ENCODE results near the gene PNPLA7. TPM values are rescaled to one million over a fixed set of nuclear protein-coding genes. Genes with fewer than 3 reads are reported as not detected.

The PNPLA7 gene
- total and polyA plus RNA-seq, 2 of the 4 experiments (the other 2 are of a cell fraction) = under 0.01 to 0.89 TPM

DNA sequence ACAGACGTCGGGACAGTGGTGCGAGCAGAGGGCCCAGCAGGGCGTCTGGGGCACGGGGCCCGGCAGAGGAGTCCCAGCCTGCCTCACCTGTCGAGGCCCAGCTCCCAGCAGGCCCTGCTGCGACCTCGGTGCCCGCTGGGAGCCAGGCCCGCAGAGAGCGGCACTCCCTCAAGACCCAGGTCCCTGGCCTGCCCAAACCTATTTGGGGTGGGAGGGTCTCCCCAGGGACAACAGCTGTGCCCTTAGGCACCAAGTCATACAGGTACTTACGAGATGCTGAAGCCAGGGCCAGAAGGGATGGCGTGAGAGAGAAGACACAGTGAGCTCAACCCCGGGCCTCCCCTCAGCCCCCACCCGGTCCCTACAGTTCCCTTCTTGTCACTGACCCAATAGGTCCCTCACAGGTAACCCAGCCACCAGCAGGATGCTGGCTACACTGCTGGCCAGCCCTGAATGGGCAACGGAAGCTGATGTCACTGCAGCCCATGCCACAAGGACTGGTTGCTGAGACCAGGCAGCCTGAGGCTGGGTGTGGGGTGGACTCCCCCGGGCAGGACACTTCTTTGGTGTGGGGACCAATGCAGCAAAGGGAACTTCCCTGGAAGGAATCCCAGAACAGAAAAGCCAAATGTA is 94.7 kb downstream of the PNPLA7 start (continued):
- no peak for TF ChIP-seq MAZ (IDR thresholded peaks at IDR 0.05; ENCODE audit: borderline replicate concordance, low read depth, low read length)
- TF ChIP-seq FOS (IDR thresholded peaks at IDR 0.05; ENCODE audit: low read depth, low read length) = no peak
- no peak for TF ChIP-seq RFX5 (IDR thresholded peaks at IDR 0.05; ENCODE audit: low read depth, low read length)

DNA sequence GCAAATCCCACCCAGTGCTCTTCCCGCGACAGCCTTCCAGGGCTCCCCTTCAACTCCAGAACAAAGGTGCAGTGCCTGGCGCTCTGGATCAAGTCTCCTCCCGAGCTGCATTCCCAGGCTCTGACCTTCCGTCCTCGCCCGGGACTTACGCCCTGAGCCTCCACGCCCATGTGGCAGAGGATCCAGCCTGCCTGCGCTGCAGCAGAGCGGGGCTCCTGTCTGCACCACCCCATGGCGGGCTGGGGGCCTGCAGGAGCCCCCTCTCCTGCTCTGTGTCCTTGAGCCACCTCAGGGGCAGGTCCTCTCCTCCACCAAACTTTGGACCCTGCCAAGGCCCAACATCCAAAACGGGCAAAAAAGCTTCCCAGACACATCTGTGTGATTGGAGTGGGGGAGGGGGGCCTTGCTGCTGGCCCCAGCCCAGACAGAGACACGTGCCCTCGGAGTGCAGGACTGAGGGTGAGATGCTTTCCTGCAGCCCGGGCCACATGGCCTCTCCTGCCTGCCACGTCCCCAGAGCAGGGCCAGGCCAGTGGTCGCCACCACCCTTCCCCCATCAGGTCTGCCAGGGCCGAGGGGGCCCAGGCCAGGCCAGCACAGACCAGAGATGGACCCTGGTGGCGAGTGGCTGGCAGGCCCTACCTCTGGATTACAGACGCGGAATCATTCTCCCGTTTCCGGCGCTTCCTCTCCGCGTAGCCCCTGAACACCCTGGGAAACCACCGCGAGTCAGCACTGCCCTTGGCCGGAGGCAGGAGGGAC is 95.4 kb downstream of the PNPLA7 start:
- CTCF ChIA-PET = no interaction called here
- H2AK9ac ChIP-seq (replicated peaks; ENCODE audit: low read depth, low read length, poor library complexity) = peak overlapping the region; percentile 70
- no peak overlapping the region for H3K56ac ChIP-seq (ENCODE audit: extremely low read depth, insufficient read depth, low read length)
- TF ChIP-seq MXI1 (IDR thresholded peaks at IDR 0.05; ENCODE audit: borderline replicate concordance, low read depth, low read length) (no peak), RFX5 (IDR thresholded peaks at IDR 0.05; ENCODE audit: low read depth, low read length) (no peak), RCOR1 (IDR thresholded peaks at IDR 0.05; ENCODE audit: insufficient replicate concordance, low read length) (no peak), MAZ (IDR thresholded peaks at IDR 0.05; ENCODE audit: borderline replicate concordance, low read depth, low read length) (no peak)
- TF ChIP-seq, protein P1, sequence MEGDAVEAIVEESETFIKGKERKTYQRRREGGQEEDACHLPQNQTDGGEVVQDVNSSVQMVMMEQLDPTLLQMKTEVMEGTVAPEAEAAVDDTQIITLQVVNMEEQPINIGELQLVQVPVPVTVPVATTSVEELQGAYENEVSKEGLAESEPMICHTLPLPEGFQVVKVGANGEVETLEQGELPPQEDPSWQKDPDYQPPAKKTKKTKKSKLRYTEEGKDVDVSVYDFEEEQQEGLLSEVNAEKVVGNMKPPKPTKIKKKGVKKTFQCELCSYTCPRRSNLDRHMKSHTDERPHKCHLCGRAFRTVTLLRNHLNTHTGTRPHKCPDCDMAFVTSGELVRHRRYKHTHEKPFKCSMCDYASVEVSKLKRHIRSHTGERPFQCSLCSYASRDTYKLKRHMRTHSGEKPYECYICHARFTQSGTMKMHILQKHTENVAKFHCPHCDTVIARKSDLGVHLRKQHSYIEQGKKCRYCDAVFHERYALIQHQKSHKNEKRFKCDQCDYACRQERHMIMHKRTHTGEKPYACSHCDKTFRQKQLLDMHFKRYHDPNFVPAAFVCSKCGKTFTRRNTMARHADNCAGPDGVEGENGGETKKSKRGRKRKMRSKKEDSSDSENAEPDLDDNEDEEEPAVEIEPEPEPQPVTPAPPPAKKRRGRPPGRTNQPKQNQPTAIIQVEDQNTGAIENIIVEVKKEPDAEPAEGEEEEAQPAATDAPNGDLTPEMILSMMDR (conservative IDR thresholded peaks at IDR 0.05; ENCODE audit: low read depth, low read length) = no peak
- TF ChIP-seq, protein P2, sequence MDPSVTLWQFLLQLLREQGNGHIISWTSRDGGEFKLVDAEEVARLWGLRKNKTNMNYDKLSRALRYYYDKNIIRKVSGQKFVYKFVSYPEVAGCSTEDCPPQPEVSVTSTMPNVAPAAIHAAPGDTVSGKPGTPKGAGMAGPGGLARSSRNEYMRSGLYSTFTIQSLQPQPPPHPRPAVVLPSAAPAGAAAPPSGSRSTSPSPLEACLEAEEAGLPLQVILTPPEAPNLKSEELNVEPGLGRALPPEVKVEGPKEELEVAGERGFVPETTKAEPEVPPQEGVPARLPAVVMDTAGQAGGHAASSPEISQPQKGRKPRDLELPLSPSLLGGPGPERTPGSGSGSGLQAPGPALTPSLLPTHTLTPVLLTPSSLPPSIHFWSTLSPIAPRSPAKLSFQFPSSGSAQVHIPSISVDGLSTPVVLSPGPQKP (IDR thresholded peaks at IDR 0.05; ENCODE audit: borderline replicate concordance, low read depth, low read length) = no peak
- TF ChIP-seq, protein P3, sequence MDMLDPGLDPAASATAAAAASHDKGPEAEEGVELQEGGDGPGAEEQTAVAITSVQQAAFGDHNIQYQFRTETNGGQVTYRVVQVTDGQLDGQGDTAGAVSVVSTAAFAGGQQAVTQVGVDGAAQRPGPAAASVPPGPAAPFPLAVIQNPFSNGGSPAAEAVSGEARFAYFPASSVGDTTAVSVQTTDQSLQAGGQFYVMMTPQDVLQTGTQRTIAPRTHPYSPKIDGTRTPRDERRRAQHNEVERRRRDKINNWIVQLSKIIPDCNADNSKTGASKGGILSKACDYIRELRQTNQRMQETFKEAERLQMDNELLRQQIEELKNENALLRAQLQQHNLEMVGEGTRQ (IDR thresholded peaks at IDR 0.05; ENCODE audit: low read depth, low read length) = peak; percentile 17; the same call in 1 of the 2 replicates
- H4K8ac ChIP-seq (ENCODE audit: low read depth in 2 of 2, low read length in 2 of 2) = peak overlapping the region in 1 of 2 experiments; percentile 2; a peak in 1 of 4 replicates
- H3K9me3 ChIP-seq (ENCODE audit: control insufficient read depth, insufficient read depth, low read length) = no peaks in the 10 kb centered on the region
- H3K36me3 ChIP-seq (ENCODE audit: control insufficient read depth, insufficient read depth, low read length) = peaks cover 35% of the 10 kb centered on the region
- no peak overlapping the region for H2BK15ac ChIP-seq (ENCODE audit: low read depth, low read length)
- 82% methylated on average over 12 of the region's 30 CpGs; no CpG with 5 or more reads in 1 of the 2 experiments for WGBS, 2 experiments (ENCODE audit: extremely low coverage in 2 of 2, insufficient read length in 1 of 2)
- no peak overlapping the region for H3K27ac ChIP-seq (ENCODE audit: insufficient read depth, low read length)
- H3K14ac ChIP-seq (replicated peaks; ENCODE audit: low read depth, low read length) = no peak overlapping the region
- intact Hi-C loops (cut with micrococcal nuclease) (no loop called here), in situ Hi-C loops (cut with MboI; ENCODE audit: low sequenced_read_pairs) (no loop called here), dilution Hi-C loops (cut with HindIII; ENCODE audit: low sequenced_read_pairs, unreplicated experiment) (no loop called here)
- H2AFZ ChIP-seq (replicated peaks; ENCODE audit: low read length, poor library complexity) = peak overlapping the region; percentile 63
- H3K79me1 ChIP-seq (ENCODE audit: low read depth in 1 of 2, low read length in 2 of 2) = peaks cover 6 to 42% of the 10 kb centered on the region in 2 experiments; a peak in 3 of 4 replicates
- H2BK5ac ChIP-seq (ENCODE audit: low read depth, low read length, poor library complexity, severe bottlenecking) = no peak overlapping the region
- no peak overlapping the region for H2BK120ac ChIP-seq (ENCODE audit: low read depth, low read length)
- ATAC-seq (ENCODE audit: low read depth) (no peak), DNase-seq (no peak)
- no TSS peak for BruUV-seq (replicated peaks)
- H3K4ac ChIP-seq (ENCODE audit: low read depth, low read length) = no peak overlapping the region
- H3K4me1 ChIP-seq (ENCODE audit: control insufficient read depth, insufficient read depth, low read length) = peaks cover 24% of the 10 kb centered on the region
- no peak overlapping the region for H3K23ac ChIP-seq (ENCODE audit: low read depth, low read length)
- no peak overlapping the region; the same call in 1 of the 2 replicates for H3K4me2 ChIP-seq (ENCODE audit: low read depth, low read length)
- H3K9me1 ChIP-seq (ENCODE audit: insufficient read depth, low read length) = no peaks in the 10 kb centered on the region
- H4K5ac ChIP-seq (ENCODE audit: low read depth, low read length) = no peak overlapping the region
- H3K9ac ChIP-seq (ENCODE audit: low read depth, low read length) = no peak overlapping the region
- H3K27me3 ChIP-seq (ENCODE audit: control insufficient read depth, insufficient read depth, low read length) = no peaks in the 10 kb centered on the region
- POLR2A ChIA-PET (ENCODE audit: unreplicated experiment) = no interaction called here
- no peak overlapping the region for H2BK20ac ChIP-seq (ENCODE audit: low read depth, low read length)
- peak overlapping the region; percentile 50 for H2AK5ac ChIP-seq (ENCODE audit: low read depth, low read length)
- H3K4me3 ChIP-seq (ENCODE audit: insufficient read depth, low read depth, low read length) = no peak overlapping the region
- peaks cover 37% of the 10 kb centered on the region for H4K20me1 ChIP-seq (ENCODE audit: insufficient read depth, low read length)
- no peak overlapping the region for H4K91ac ChIP-seq (ENCODE audit: insufficient read depth, low read depth, low read length)
- H3K18ac ChIP-seq (ENCODE audit: low read depth, low read length) = no peak overlapping the region

Data from IMR-90 (cell line).